ENCODE measurements around the gene RNF31. TPM values are rescaled to one million over a fixed set of nuclear protein-coding genes. Genes with fewer than 3 reads are reported as not detected.

The RNF31 gene
- total and polyA plus RNA-seq, 2 of the 13 experiments (the other 11 are each of a cell fraction or from before 2014, with no cell fraction given), result 48.2 to 86.8 TPM

GRCh38 chr14:24146978-24147760, at the start of gene RNF31 (continued):
- TF ChIP-seq UBTF (CRISPR knock-in tag; IDR thresholded peaks at IDR 0.05) (peak; percentile 72), AHR (CRISPR knock-in tag; IDR thresholded peaks at IDR 0.05) (peak; percentile 73), SSRP1 (CRISPR knock-in tag; IDR thresholded peaks at IDR 0.05) (0 out of 2 replicates have a peak, but pooled peaks have one; percentile 24), KLF6 (CRISPR knock-in tag; IDR thresholded peaks at IDR 0.05) (peak; percentile 48), ZNF670 (CRISPR knock-in tag; IDR thresholded peaks at IDR 0.05; ENCODE audit: borderline replicate concordance) (no peak), NFYC (CRISPR knock-in tag; IDR thresholded peaks at IDR 0.05) (peak; percentile 87), GPN1 (CRISPR knock-in tag; IDR thresholded peaks at IDR 0.05; ENCODE audit: borderline replicate concordance) (0 out of 2 replicates have a peak, but pooled peaks have one; percentile 38), ZNF331 (CRISPR knock-in tag; IDR thresholded peaks at IDR 0.05) (peak; percentile 46), ZBTB3 (CRISPR knock-in tag; IDR thresholded peaks at IDR 0.05; ENCODE audit: borderline replicate concordance, low read depth) (peak; percentile 2; the same call in 1 of the 2 replicates), SUZ12 (IDR thresholded peaks at IDR 0.05; ENCODE audit: low read depth, low read length) (no peak), ZNF749 (CRISPR knock-in tag; IDR thresholded peaks at IDR 0.05; ENCODE audit: borderline replicate concordance) (0 out of 2 replicates have a peak, but pooled peaks have one; percentile 78), ZNF775 (CRISPR knock-in tag; IDR thresholded peaks at IDR 0.05; ENCODE audit: borderline replicate concordance) (no peak), SALL1 (CRISPR knock-in tag; IDR thresholded peaks at IDR 0.05) (no peak), IKZF5 (CRISPR knock-in tag; IDR thresholded peaks at IDR 0.05) (peak; percentile 32; the same call in 1 of the 2 replicates), MZF1 (CRISPR knock-in tag; IDR thresholded peaks at IDR 0.05; ENCODE audit: borderline replicate concordance) (peak; percentile 91; the same call in 1 of the 2 replicates), SMYD3 (CRISPR knock-in tag; IDR thresholded peaks at IDR 0.05) (peak; percentile 19; the same call in 1 of the 2 replicates), NFIC (IDR thresholded peaks at IDR 0.05; ENCODE audit: low read length) (no peak), ZNF629 (CRISPR knock-in tag; conservative IDR thresholded peaks at IDR 0.05) (0 out of 2 replicates have a peak, but pooled peaks have one; percentile 26), ZNF879 (CRISPR knock-in tag; IDR thresholded peaks at IDR 0.05) (peak; percentile 97), NR2C2 (CRISPR knock-in tag; IDR thresholded peaks at IDR 0.05; ENCODE audit: borderline replicate concordance) (peak; percentile 97), HHEX (CRISPR knock-in tag; IDR thresholded peaks at IDR 0.05) (0 out of 2 replicates have a peak, but pooled peaks have one; percentile 46), ZSCAN21 (CRISPR knock-in tag; IDR thresholded peaks at IDR 0.05; ENCODE audit: borderline replicate concordance) (peak; percentile 90), ZNF317 (CRISPR knock-in tag; IDR thresholded peaks at IDR 0.05) (peak; percentile 93)
- TF ChIP-seq, protein P1, sequence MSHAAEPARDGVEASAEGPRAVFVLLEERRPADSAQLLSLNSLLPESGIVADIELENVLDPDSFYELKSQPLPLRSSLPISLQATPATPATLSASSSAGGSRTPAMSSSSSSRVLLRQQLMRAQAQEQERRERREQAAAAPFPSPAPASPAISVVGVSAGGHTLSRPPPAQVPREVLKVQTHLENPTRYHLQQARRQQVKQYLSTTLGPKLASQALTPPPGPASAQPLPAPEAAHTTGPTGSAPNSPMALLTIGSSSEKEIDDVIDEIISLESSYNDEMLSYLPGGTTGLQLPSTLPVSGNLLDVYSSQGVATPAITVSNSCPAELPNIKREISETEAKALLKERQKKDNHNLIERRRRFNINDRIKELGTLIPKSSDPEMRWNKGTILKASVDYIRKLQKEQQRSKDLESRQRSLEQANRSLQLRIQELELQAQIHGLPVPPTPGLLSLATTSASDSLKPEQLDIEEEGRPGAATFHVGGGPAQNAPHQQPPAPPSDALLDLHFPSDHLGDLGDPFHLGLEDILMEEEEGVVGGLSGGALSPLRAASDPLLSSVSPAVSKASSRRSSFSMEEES (CRISPR knock-in tag; IDR thresholded peaks at IDR 0.05), result peak; percentile 67; the same call in 1 of the 2 replicates

Measured in HepG2 (cell line).